Activated CD8-positive, alpha-beta memory T cell treated with anti-CD3 and anti-CD28 coated beads for 1 hour (primary cell): ENCODE measurements around the gene SMOC2.
"Not testable (repeated sequence)": the region's sequence is repeated elsewhere in the genome, so short reads cannot be mapped to it uniquely, and the experiment has no call there.

Source experiments
- DNase-seq, 2 donors: peaks; one replicate each; pipeline ENCODE4 v3.0.0-alpha.2; 2020; ENCODE audit warnings: low read depth in 1 of 2; ENCODE audit errors: extremely low read depth in 1 of 2

Gene SMOC2

DNA sequence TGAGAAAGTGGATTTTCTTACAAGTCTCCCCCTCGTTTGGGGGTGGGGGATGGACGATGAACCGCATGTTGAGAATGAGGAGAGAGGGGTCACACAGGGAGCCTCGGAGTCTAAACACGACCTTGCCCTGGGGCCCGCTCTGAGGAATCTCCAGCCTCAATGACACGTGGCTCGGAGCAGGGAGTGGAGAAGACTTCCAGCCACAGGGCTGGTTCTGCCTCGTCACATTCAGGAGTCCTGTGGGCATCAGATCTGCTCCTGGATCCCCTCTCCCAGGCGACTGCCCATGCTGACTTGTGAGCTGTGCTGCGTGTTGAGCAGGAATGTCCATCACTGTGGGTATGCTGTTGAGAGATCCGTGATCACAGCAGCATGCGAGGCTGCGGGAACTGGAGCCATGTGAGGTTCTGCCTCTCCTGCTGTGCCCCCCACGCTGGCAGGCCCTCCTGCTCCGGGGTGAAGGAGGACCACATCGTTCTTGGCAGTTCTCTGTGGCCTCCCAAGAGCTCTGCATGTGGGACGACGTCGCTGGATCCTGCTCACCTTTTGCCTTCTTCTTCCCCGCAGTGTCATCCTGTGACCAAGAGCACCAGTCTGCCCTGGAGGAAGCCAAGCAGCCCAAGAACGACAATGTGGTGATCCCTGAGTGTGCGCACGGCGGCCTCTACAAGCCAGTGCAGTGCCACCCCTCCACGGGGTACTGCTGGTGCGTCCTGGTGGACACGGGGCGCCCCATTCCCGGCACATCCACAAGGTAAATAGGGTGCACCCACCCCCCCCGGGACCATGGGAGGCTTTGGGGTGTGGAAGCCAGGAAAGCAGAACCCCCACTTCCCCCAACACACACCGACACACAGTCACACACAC, 157.5 kb downstream of the SMOC2 start:
- DNase-seq: no peak

DNA sequence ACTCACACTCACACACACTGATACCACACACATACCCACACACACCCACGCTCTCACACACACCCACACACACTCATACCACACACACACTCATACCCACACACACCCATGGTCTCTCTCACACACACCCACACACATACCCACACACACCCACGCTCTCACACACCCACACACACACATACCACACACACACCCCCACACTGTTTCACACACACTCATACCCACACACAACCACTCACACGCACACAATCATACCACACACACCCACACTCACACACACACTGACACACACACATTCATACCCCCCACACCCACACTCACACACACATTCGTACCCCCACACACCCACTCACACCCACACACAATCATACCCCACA, 158.1 kb downstream of the SMOC2 start:
- DNase-seq: no peak

DNA sequence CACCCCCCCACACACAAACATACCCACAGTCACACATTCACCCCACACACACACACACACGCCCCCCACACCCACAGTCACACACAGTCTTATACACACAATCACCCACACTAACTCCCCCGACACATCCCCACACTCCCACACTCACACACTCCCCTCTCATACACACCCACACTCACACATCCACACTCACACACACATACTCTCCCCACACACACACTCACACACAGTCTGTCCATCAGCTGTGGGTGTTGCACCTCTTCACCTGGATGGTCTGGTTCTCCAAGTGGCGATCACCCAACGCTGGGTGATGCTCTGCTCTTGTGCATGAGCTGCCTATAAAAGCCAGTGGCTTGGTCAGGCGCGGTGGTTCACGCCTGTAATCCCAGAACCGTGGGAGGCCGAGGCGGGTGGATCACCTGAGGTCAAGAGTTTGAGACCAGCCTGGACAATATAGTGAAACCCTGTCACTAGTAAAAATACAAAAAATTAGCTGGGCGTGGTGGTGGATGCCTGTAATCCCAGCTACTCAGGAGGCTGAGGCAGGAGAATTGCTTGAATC, 158.9 kb downstream of the SMOC2 start:
- no peak for DNase-seq

DNA sequence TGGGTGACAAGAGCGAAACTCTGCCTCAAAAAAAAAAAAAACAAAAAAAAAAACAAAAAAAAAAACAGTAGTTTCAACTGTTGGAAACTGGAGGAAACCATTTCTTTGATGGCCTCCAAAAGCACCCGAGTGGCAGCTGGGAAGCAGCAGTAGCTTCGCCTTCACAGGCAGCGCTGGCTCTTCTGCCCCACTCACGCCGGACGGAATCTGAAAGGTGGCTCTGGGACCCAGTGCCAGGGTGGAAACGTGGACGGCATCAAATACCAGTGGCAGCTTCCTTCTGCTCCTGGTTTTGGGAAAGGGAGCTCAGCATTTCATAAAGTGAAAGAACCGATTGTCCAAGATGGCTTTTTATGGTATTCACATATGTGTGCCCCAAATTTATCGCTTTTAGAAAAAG, 159.4 kb downstream of the SMOC2 start:
- DNase-seq: no peak

DNA sequence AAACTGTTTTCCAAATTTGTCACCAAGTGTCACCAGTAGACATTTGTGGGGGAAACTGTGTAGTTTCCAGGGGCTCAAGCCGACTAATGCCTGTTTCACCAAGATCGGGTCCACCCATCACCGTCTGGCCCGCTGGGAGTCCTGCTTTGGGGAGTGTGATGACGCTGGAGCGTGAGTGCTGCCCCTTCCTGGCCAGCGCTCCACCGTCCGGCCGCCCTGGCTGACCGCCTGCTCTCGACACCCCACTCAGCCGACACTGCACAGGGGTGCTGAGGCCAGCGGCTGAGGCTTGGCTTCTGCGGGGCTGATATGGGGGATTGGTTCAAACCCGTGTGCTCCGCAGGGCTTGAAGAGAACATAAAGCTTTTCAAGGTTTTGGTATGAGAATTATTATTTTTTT, 160.1 kb downstream of the SMOC2 start:
- no peak for DNase-seq

DNA sequence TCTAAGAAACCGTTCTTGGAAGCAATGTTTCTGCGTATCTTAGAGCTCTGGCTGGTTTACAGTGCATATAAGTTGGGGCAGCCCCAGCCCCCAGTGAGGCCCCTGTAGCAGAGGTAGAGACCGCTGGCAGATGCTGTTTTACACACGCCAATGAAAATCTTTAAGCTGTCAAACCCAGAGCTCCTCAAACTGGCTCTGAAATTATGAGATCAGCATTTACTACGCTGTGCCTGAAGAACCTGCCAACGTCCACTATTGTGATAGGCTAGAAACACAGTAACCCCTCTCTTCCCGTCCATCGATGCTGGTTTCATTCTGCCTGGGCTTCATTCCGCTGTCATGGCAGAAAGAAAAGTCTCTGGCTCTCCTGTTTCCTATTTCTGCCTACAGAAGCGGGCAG, 160.6 kb downstream of the SMOC2 start:
- DNase-seq: no peak

DNA sequence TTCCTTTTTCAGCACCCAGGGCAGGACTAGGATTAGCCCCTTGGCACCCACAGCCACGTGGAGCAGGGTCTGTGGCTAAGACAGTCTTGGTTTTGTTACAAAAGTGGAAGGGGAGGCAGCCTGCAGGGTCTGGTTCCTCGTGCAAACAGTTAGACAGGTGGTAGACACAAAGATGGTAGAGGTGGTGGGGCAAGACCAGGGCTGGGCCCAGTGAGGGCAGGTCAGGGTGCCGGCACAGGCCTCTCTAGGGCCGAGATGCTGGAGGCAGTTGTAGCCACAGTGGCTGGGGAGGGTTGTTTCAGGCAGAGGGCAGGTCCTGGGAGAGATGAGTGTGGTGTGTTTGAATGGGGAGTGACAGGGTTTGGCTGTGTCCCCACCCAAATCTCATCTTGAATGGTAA, 161.6 kb downstream of the SMOC2 start:
- DNase-seq: no peak

DNA sequence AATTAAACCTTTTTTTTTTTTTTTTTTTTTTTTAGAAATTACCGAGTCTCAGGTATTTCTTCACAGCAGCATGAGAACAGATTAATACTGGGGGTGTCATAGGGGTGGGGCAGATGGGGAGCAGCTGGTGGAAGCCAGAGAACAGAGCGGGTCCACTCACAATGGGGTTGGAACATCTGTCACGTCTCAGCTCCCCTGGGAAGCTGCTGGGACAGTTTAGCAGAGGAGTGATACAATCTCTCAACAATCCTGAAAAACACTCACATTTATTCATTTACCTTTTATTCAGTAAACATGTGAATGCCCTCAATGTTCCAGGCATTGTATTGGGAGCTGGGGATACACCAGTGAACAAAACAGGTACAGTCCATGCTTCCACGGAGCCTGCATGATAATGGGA, 162.2 kb downstream of the SMOC2 start:
- no peak for DNase-seq

DNA sequence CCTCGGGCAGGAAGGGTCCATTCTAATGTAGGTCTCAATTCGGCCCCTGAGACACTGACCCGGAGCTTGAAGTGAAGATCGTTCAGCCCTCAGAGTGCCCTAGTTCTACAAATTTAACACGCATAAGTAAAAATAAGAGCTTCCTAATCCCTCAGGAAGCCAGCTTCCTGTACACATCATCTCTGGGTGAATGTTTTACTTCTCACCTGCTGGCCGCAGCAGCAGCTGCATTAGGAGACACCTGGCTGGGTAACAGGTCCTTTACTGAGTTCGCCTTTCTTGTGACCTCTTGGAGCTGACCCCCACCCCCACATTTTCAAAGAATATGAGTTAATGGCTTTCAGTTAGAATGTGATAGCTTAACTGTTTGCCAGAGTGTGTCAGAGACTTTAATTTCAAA, 165.0 kb downstream of the SMOC2 start:
- DNase-seq: no peak

DNA sequence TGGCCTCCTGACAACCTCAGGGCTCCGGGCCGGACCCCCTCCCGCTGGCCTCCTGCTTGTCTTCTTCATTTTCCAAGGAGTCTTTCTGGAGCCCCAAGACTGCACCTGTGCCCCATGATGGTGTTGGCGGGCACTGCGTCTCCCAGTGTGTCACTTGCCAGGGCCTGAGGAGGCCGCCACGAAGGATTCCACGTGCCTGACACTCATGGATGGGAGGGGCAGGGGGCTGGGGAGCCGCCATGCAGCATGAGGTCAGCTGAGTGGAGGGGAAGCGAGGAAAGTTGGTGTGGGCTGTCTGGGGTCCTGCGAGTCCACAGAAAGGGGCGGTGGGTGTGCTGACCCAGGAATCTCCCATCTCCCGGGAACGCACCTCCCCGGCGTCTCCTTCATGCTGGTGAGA, 165.7 kb downstream of the SMOC2 start:
- no peak for DNase-seq

DNA sequence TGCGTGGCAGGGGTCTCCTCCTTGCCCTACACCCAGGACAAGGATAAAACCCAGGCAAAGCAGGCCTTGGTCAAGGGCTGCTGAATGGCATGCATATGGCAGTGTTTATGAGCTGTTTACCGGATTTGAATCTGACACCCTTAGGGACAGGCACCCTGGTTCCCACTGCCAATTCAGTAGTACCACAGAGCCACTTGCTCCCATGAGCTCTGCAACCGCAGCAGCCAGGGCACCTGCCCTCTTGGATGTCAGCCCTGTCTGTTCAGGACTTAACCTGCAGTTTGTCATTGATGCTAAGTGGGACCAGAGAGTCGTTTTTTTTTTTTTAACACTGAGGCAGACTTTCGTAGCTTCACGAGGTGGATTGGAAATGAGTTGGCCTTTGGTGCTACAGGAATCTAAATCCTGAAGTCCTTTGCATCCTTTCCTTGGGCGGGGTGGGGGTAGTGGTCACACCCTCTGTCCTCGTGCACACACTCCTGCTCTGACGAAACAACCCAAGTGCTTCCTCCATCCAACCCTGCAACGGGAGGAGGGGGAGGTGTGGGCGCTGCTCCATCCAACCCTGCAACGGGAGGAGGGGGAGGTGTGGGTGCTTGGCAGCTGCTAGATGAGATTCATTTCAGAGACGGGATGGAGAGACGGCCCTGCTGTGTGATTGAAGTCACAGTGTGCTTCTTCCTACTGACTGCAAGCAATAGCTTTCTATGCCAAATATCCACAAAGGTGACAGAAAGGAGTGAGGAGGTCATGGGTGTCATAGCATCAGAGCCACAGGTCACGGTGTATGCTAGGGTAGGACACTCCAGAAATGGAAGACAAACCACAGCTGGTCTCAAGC, 166.5 kb downstream of the SMOC2 start:
- no peak for DNase-seq

DNA sequence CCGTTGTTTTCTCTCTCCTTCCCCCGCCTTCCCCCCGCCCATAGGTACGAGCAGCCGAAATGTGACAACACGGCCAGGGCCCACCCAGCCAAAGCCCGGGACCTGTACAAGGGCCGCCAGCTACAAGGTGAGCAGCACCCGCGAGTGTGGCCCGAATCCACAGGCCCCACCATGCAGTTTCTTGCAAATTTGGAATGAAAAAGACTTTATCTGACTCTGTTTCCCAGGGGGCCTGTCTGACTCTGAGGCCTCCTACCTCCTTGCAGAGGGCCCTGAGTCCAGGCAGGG, 167.1 kb downstream of the SMOC2 start:
- no peak for DNase-seq

DNA sequence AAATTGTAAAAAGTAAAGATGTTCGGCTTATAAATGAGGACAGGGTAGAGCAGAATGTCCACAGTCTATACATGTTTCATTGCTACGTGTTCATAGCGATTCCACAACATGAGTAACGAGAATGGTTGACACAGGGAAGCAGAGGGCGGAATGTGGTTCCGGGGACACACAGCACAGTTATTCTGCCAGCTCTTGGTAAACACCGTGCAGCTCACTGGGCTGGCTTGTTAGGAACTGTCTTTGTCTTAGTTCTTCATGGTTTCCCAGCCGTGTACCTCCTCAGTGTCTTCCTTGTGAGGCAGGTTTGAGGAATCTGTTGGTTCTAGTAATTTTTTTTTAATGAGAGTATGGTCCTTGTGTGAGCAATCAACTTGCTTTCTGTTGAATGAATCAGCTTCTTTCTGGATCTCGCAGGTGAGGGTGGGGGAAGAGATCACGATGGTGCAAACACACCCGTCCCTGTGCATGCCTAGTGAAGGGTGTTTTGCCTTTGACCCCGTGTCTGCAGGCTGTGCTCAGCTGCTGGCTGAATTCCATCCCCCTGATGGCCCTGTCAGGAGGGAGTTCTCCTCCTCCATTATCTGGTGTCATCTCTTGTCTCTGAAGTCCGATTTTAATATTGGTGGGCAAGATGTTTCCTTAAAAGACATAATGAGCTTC, 168.2 kb downstream of the SMOC2 start:
- no peak for DNase-seq

DNA sequence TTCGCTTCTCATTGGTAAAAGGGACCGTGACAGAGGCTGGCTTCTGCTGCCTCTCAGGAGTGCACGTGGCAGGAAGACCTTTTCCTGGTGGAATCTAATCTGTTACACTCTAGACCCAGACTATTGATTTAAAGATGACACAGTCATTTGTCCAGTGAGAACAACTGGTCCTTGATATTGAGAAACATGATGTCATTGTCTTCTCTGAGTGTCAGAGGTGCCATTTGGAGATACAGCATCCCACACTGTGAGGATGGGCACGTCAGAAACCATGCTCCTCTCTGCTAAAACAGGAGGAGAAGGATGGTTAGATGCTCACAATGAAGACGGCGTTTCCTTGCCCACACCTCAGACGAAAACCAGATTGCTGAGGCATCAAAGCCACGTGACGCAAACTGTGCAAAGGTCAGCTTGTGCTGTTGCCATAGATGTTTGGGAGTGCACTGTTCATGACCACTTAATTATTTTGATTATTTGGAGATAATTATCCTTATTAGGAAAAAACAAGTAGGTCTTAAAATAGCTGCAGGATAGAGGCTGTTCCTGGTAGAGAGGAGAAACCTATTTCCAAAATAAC, 169.0 kb downstream of the SMOC2 start:
- no peak for DNase-seq

DNA sequence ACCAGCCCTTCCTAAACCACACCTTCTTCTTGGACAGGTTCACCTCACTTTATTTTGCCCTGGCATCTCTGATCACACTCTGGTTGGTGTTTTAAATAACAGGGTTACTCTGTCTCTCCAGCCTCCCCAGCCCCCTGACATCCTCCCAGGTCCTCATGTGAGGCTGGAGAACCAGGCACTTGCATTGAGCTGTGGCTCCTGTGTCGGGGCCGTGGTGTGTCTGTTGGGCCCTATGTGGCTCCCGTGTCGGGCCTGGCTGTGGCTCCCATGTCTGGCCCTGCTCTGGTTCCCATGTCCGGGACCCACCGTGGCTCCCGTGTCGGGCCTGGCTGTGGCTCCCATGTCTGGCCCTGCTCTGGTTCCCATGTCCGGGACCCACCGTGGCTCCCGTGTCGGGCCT, 170.0 kb downstream of the SMOC2 start:
- not testable (repeated sequence) for DNase-seq

DNA sequence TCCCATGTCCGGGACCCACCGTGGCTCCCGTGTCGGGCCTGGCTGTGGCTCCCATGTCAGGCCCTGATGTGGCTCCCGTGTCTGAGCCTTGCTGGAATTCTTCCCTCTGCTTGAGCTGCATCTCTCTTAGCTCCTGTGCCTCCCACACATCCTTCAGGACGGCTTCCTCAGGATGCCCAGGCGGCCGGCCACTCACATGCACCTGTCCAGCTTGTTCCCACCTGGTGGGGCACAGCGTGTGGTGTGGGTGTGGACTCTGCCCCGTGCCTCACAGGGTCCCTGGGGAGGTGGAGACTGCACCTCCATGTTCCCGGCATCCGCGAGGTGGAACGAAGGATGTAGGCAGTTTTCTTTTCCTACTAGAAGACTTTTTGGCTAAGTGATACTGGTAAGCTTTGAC, 170.7 kb downstream of the SMOC2 start:
- no peak for DNase-seq

DNA sequence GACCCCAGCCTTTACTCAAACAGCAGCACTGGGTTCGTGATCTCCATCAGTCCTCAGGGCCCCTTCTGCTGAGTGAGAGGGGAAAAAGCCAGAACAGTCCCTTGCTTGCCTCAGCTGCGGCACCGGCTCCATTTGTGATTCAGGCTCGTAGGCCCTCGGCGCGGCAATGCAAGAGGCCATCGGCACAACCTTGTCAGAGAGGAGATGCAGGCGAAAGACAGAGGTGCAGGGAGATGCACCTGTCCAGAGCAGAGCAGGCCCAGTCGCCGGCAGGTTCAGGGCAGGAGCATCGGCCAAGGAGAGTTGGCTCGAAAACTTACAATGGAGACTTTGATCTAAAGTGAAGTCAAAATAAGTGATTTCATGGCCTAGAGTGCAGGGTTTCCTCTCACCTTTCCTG, 171.6 kb downstream of the SMOC2 start:
- no peak for DNase-seq

DNA sequence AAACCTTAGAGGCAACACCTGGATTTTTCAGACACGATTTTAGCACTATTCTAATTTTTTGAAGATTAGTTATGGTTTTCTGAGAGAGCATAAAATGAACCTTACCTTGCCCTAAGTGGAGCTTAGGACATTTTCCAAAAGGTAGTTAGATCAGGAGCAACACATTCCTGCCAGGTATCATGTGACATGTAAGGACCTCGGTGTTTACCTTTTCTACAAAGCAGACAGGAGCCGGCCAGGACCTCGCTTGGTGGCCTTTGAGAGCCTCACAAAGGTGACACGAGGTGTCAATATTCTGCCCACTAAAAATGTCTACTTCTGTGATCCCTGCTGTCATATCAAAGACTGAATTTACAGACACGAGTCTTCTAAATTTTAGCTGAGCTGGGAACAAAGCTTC, 174.9 kb downstream of the SMOC2 start:
- DNase-seq: no peak

DNA sequence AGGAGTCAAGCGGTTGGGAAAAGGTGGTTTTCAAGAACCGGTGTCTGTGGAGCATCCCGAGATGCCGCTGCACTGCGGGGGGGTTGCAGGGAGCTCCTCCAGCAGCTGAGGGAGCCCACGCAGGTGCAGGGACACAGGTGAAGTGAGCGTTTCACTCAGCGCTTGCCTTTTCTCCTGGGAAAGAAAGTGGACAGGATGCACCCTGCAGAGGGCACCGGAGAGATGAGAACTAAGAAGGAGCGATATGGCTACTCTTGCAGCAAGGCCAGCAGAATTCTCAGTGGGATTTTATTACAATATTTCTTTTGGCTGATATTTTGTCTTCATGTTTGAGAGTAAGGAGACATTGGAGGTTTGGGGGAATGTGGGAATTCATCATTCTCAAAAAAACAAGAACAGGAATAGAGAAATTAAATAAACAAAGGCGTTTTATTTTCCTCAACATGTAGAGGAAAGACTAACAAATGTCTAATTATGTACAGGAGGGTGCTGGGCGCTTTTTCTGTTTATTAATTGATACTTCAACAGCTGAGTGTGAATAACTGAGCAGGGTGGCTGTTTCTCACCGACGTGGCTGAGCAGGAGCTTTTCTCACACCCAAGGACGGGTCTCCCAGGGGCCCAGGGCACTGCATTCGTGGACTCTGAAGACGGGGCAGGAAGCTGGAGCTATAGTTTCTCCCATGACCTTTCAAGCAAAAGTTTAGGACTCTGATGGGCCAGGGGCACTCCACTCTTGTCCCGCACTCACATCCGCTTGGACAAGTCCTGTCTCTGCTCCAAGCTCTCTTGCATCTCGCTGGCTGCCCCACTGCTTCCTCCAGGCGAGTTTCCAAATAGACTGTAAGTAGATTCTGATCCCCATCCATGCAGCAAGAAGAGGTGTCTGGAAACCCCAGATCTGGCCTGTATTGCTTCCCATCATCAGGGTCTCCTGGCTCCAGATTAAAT, 176.1 kb downstream of the SMOC2 start:
- DNase-seq: no peak
